Measurements from ENCODE around the gene PTPN20.

The PTPN20 gene

GRCh38 chr10:47039562-47039913 lies 128.3 kb downstream of the PTPN20 start:
- DNase-seq (ENCODE audit: low read depth, low spot score), result no peak
- ChIA-PET CTCF (interaction anchor here (1.3 to 7.7 kb wide), 4 partner anchors 8 to 274 kb away, joined by 3 to 47 read pairs (median 9); no protein-coding TSS in a partner anchor), POLR2A (no interaction called here)
- no peak for TF ChIP-seq CTCF (IDR thresholded peaks at IDR 0.05; ENCODE audit: insufficient read depth, low read length, missing control alignments)
- no peak overlapping the region for H3K4me3 ChIP-seq (ENCODE audit: low read depth, low read length)

GRCh38 chr10:47040041-47040491 lies 128.8 kb downstream of the PTPN20 start:
- TF ChIP-seq CTCF (IDR thresholded peaks at IDR 0.05; ENCODE audit: insufficient read depth, low read length, missing control alignments), result no peak
- no peak for DNase-seq (ENCODE audit: low read depth, low spot score)
- no peak overlapping the region for H3K4me3 ChIP-seq (ENCODE audit: low read depth, low read length)
- ChIA-PET POLR2A (no interaction called here), CTCF (interaction anchor here (3.0 to 7.7 kb wide), 2 partner anchors 8 to 273 kb away, joined by 12 to 47 read pairs; no protein-coding TSS in a partner anchor)

- H3K4me3 ChIP-seq (ENCODE audit: low read depth, low read length), result no peak overlapping the region
- ChIA-PET CTCF (interaction anchor here (0.6 to 7.7 kb wide), 2 partner anchors 272 to 368 kb away, joined by 3 to 47 read pairs; no protein-coding TSS in a partner anchor), POLR2A (interaction anchor here (0.6 kb wide), 1 partner anchor 18 kb away, joined by 3 read pairs; no protein-coding TSS in a partner anchor)
- no peak for TF ChIP-seq CTCF (IDR thresholded peaks at IDR 0.05; ENCODE audit: insufficient read depth, low read length, missing control alignments)
- DNase-seq (ENCODE audit: low read depth, low spot score), result no peak
These were observed 129.5 kb downstream of the PTPN20 start for GRCh38 chr10:47040681-47041080.

- POLR2A ChIA-PET, result interaction anchor here (0.6 kb wide), 1 partner anchor 17 kb away, joined by 3 read pairs; no protein-coding TSS in a partner anchor
- no peak for TF ChIP-seq CTCF (IDR thresholded peaks at IDR 0.05; ENCODE audit: insufficient read depth, low read length, missing control alignments)
- no peak overlapping the region for H3K4me3 ChIP-seq (ENCODE audit: low read depth, low read length)
- DNase-seq (ENCODE audit: low read depth, low spot score), result no peak
- CTCF ChIA-PET, result interaction anchor here (0.6 to 7.7 kb wide), 3 partner anchors 17 to 368 kb away, joined by 3 to 47 read pairs (median 3); no protein-coding TSS in a partner anchor
These were observed 130.4 kb downstream of the PTPN20 start for GRCh38 chr10:47041396-47042198.

- no peak for DNase-seq (ENCODE audit: low read depth, low spot score)
- ChIA-PET POLR2A (no interaction called here), CTCF (interaction anchor here (1.1 to 7.7 kb wide), 2 partner anchors 18 to 271 kb away, joined by 3 to 47 read pairs; no protein-coding TSS in a partner anchor)
- no peak for TF ChIP-seq CTCF (IDR thresholded peaks at IDR 0.05; ENCODE audit: insufficient read depth, low read length, missing control alignments)
- no peak overlapping the region for H3K4me3 ChIP-seq (ENCODE audit: low read depth, low read length)
These were observed 130.9 kb downstream of the PTPN20 start for GRCh38 chr10:47042199-47042473.

All from AG04449 (cell line).